ENCODE measurements around the gene MYOZ2.

MYOZ2 gene

GRCh38 chr4:119135721-119136121, at the start of gene MYOZ2:
MYOZ2 (plus strand) TSS chr4:119135832; CDS start chr4:119136526, 694 bp downstream.
- no peak for DNase-seq

GRCh38 chr4:119087121-119087520, 48.5 kb upstream of the MYOZ2 start:
- DNase-seq = no peak

- no peak for DNase-seq
Observed at GRCh38 chr4:119087656-119088055, 48.0 kb upstream of the MYOZ2 start.

- DNase-seq = no peak
Observed at GRCh38 chr4:119093042-119093827, 42.4 kb upstream of the MYOZ2 start.

GRCh38 chr4:119097282-119097900, 38.2 kb upstream of the MYOZ2 start:
- DNase-seq = no peak

GRCh38 chr4:119098306-119098705, 37.3 kb upstream of the MYOZ2 start:
- DNase-seq = no peak

GRCh38 chr4:119099227-119099810, 36.3 kb upstream of the MYOZ2 start:
- no peak for DNase-seq

- DNase-seq = no peak
Observed at GRCh38 chr4:119100655-119101054, 35.0 kb upstream of the MYOZ2 start.

- DNase-seq = no peak
Observed at GRCh38 chr4:119103263-119103662, 32.4 kb upstream of the MYOZ2 start.

GRCh38 chr4:119104644-119105273, 30.9 kb upstream of the MYOZ2 start:
- DNase-seq = no peak

GRCh38 chr4:119105605-119106004, 30.0 kb upstream of the MYOZ2 start:
- no peak for DNase-seq

GRCh38 chr4:119106036-119107000, 29.3 kb upstream of the MYOZ2 start:
- no peak for DNase-seq

GRCh38 chr4:119110121-119110520, 25.5 kb upstream of the MYOZ2 start:
- no peak for DNase-seq

- no peak for DNase-seq
Observed at GRCh38 chr4:119111296-119111695, 24.3 kb upstream of the MYOZ2 start.

- DNase-seq = no peak
Observed at GRCh38 chr4:119113033-119113655, 22.5 kb upstream of the MYOZ2 start.

- DNase-seq = no peak
Observed at GRCh38 chr4:119116021-119116420, 19.6 kb upstream of the MYOZ2 start.

GRCh38 chr4:119116925-119117900, 18.4 kb upstream of the MYOZ2 start:
- DNase-seq = no peak

- no peak for DNase-seq
Observed at GRCh38 chr4:119118397-119118796, 17.2 kb upstream of the MYOZ2 start.

GRCh38 chr4:119124352-119124751, 11.3 kb upstream of the MYOZ2 start:
- DNase-seq = no peak

- no peak for DNase-seq
Observed at GRCh38 chr4:119125931-119126330, 9.7 kb upstream of the MYOZ2 start.

- no peak for DNase-seq
Observed at GRCh38 chr4:119128148-119128547, 7.5 kb upstream of the MYOZ2 start.
